Stimulated activated CD4-positive, alpha-beta T cell treated with anti-CD3 and anti-CD28 coated beads, TNF-alpha, amount 100 ng/mL, for 24 hours (primary cell): ENCODE measurements around the gene AJAP1.

Experiments
- DNase-seq, 3 experiments: peaks; one replicate each; pipeline ENCODE4 v3.0.0-alpha.2; 2020; ENCODE audit warnings: low read depth in 3 of 3

AJAP1 gene

GRCh38 chr1:4771267-4771666 is 116.9 kb downstream of the AJAP1 start:
- no peak for DNase-seq

- no peak for DNase-seq
Measured at GRCh38 chr1:4771721-4772120, 117.3 kb downstream of the AJAP1 start.

DNA sequence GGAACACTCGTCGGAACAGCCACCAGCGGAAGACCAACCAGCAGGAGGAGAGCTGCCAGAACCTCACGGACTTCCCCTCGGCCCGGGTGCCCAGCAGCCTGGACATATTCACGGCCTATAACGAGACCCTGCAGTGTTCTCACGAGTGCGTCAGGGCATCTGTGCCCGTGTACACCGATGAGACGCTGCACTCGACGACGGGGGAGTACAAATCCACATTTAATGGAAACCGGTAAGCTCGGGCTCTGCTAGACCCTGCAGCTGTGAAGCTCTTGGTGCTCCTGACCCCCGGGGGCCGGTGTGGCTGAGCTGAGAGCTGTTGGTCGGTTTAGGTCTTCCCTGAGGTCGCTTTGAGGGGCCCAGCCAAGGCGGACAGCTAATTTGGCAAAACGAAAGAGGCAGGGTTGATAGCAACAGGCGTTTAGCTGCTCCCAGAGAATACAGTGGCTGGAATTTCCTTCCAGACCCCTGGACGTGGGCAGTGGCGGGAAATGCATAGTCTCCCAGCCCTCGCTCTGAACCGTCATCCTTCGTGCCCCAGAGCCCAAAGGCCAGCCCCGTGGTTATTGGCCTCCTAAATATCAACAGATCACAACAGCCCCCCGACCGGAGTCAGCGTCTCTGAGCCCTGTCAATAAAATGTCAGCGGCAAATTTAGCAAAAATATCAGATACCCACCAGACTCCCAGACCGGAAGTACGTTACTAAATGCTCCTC is 118.0 kb downstream of the AJAP1 start:
- DNase-seq, result no peak

- DNase-seq, result no peak
Measured at GRCh38 chr1:4773226-4773625, 118.8 kb downstream of the AJAP1 start.

- DNase-seq, result no peak
Measured at GRCh38 chr1:4775506-4775905, 121.1 kb downstream of the AJAP1 start.

DNA sequence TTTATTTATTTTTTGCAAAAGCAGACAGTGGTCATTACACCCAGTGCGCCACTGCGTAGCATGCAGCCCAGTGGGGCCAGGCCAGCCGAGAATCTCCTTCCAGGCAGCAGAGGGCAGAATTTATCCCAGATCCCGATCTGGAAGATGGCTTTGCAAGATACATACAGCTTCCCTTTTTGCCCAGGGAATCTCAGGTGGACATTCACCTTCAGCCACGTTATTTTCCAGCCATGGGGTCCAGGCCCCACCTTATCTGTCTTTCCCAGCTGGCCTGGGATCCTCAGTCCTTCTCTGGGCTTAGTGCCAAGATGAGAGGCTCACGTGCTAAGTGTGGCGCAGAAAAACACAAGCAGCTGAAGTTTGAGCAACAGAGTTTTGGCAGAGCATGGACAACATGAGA is 123.6 kb downstream of the AJAP1 start:
- no peak for DNase-seq

DNA sequence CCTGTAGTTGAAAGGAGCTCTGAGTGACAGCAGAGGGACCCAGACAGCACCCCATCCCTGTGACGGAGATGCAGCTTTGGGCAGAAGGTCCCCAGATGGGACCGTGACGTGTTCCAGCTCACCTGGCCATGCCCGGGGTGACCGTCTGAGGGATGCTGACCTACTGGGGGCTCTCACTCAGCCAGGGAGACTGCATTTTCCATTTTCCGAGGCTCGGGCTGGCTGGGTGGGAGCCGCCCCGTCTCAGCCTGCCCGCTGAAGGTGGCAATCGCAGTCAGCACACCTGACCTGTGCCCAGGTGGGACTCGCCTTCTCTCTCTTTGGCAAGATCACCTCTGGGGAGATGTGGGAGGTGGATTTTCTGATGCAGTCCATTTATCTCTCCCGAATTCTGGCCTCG is 127.2 kb downstream of the AJAP1 start:
- DNase-seq, result no peak

- no peak for DNase-seq
Measured at GRCh38 chr1:4784761-4785160, 130.4 kb downstream of the AJAP1 start.

- no peak for DNase-seq
Measured at GRCh38 chr1:4786055-4786454, 131.6 kb downstream of the AJAP1 start.

DNA sequence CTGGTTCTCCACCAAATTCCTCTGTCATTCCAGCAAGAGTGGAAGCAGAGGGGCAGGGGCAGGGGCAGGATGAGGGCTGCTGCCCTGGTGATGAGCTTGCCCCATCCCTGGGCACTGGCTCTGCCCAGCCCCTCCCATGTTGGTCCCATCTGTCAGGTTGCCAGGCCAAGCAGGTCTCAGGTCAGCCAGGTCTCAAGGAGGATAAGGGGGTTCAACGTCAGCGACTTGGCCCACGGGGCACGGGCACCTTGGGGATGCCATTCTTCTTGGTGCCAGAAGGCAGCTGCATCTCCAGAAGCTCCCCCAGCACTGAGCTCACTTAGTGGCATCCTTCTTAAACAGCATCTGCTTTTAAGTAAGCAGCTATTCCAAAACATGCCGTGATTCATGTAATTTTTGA is 133.1 kb downstream of the AJAP1 start:
- DNase-seq, result no peak

DNA sequence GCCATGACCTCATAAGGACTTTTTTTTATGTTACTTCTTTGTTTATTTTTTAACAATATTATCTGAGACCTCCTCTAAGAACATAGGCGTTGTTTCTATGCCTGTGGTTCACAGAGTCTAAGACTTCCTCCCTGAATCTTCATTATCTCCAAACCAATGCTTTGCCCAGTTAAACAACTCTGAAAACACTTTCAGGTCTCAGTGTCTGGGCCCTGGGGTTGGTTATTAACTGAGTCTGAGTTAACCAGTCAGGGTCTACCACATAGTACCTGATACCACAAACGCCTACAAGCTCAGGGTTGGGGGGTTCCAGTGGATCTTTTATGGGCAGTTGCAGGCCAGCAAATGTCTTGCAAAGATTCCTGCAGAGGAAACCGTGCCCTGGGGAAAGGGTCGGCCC is 138.2 kb downstream of the AJAP1 start:
- DNase-seq, result no peak

GRCh38 chr1:4794020-4794780 is 139.8 kb downstream of the AJAP1 start:
- DNase-seq, result no peak

- no peak for DNase-seq
Measured at GRCh38 chr1:4796161-4797015, 142.0 kb downstream of the AJAP1 start.

GRCh38 chr1:4797016-4797410 is 142.6 kb downstream of the AJAP1 start:
- no peak for DNase-seq

- no peak for DNase-seq
Measured at GRCh38 chr1:4797429-4797828, 143.0 kb downstream of the AJAP1 start.

- DNase-seq, result no peak
Measured at GRCh38 chr1:4801192-4801924, 146.9 kb downstream of the AJAP1 start.

- DNase-seq, result no peak
Measured at GRCh38 chr1:4802024-4802423, 147.6 kb downstream of the AJAP1 start.

- no peak for DNase-seq
Measured at GRCh38 chr1:4803335-4803734, 148.9 kb downstream of the AJAP1 start.

GRCh38 chr1:4805987-4806386 is 151.6 kb downstream of the AJAP1 start:
- no peak for DNase-seq

DNA sequence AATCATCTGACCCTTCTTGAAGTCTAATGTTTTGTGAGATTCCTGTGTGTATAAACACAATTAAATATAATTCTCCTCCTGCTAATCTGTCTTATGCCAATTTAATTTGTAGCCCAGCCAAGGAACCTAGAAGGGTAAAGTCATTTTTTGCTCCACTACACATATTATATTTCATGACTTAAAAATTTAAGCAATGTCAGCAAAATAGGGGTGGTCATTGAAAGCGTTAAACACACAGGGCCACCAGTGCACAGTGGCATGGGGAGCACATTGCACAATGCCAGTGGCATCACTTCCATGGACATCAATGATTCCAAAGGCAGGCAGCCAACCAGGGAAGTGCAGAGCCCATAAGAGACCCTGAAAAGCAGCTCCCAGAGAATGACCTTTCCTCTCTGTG is 166.1 kb downstream of the AJAP1 start:
- no peak for DNase-seq

DNA sequence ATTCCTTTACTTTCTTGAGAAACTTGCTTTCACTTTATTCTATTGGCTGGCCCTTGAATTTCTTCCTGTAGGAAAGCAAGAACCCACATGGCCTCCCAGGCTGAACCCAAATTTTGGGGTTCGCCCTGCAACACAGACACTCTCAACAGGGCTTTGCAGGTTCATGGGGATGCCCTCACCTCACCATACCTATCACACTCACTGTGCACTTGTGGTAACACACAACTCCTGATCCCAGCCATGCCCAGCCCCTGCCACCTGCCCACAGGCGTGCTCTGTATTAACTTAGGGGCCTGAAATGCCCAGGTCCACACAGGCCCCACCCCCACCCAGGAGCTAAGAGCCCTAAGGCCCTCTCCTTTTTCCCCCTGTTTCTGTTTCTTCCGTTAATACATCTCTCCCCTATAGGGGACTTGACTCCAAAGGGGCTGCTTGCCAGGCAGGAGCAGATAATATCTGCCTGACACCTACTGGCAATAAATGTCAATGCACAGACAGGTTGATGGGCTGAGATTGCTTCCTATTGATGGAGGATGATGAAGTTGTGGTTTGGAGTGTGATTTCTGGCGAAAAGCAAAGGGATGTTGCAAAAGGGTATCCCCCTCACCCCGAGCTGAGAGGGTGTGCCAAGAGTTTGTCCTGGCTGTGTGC is 171.5 kb downstream of the AJAP1 start:
- no peak for DNase-seq
